GM21381 (cell line): ENCODE measurements around the gene OAS2.

Experiments
- ATAC-seq: cut with Tn5 transposase; IDR thresholded peaks from one replicate; pipeline ENCODE4 v1.9.1; 2021; ENCODE audit warnings: mild to moderate bottlenecking, moderate library complexity; ENCODE audit not compliant: unreplicated experiment

Gene OAS2

DNA sequence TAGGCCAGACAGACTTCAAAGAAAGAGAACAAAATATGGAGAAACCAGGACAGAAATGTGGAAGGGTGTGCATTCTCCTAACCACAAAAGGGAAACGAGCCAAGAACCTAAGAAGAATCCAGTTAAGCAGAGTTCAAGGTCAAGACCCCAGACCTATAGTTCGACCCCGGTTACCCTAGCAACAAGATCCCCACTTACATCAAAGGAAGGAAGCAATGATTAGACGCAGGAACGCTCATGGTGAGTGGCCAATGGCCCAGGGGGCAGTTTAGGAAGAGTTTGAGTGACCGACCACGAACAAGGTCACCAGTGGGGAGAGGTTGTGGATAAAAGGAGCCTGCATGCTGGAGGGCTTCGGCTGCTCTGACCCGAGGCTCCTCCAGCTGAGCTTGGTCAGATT lies 36.2 kb downstream of the OAS2 start:
- ATAC-seq = no peak

DNA sequence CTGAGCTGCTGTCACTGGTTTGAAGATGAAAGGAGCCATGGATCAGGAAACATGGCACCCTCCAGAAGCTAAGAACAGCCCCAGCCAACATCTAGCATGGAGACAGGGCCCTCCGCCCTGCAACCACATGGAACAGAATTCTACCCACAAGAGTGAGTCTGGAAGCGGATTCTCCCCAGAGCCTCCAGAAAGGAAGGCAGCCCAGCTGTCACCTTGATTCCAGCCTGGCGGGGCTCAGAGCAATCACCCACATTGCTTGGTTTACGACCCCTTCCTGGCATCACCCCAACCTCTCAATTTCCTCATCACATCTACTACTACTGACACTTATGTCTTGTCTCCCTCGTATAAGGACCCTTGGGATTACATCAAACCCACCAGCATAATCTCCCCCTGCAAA lies 38.5 kb downstream of the OAS2 start:
- ATAC-seq = no peak

GRCh38 chr12:113019025-113019424 lies 40.7 kb downstream of the OAS2 start:
- ATAC-seq = no peak

GRCh38 chr12:113021500-113021899 lies 43.2 kb downstream of the OAS2 start:
- no peak for ATAC-seq

DNA sequence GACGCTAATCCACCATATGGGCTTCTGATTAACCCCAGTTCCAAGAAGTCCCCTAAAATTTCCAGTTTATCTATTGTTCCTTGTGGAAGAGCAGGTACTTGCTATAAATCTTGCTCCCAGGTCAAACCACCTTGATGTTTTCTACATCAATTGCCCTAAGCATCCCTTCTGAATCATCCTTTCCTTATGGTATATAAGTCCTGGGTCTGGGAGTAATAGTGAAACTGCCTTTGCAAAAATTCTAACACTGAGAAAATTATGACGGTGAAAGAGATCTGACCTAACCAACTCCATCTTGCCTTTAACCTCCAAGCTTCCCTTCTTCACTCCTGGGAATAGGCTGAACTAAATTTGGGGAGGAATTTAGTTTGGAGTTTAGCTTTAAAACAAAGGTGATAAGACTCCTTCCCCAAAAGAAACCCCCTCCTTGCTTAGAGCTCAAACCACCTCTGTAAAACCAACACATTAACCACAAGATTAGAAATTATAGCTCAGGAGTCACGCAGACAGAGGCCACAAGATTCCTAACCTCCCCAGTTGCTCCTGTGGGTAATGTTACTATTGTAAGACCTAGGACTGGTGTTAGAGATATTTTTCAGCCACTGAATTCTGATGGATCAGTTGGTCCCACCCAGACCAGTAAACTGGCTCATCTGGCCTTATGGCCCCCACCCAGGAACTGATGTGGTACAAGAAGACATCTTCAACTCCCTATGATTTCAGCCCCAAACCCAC lies 44.4 kb downstream of the OAS2 start:
- ATAC-seq = no peak

- no peak for ATAC-seq
These were observed 49.4 kb downstream of the OAS2 start for GRCh38 chr12:113027726-113028125.

- ATAC-seq = no peak
These were observed 52.7 kb downstream of the OAS2 start for GRCh38 chr12:113030875-113031525.

DNA sequence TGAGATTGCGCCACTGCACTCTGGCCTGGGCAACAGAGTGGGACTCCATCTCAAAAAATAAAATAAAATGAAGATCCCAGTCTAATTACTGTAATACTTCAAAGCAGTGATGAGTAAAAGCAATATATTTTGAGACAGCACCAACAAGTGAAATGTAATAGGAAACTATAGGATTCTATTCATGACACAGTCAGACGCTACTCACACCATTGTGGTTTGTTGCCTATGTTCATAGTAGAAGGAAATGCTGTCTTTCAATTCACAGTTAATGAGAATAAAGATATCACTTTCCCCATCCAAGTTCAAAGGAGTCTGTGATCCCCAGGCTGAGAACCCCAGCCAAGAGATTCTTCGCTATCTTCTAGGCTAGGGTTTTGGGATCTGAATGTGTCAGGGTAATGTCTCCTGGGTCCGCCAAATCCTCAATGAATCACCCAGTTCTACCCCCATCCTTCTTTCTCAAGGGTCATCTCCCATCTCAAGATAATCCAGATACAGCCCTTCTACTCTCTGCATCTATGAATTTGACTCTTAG lies 61.7 kb downstream of the OAS2 start:
- no peak for ATAC-seq

- no peak for ATAC-seq
These were observed 62.4 kb downstream of the OAS2 start for GRCh38 chr12:113040722-113041171.

DNA sequence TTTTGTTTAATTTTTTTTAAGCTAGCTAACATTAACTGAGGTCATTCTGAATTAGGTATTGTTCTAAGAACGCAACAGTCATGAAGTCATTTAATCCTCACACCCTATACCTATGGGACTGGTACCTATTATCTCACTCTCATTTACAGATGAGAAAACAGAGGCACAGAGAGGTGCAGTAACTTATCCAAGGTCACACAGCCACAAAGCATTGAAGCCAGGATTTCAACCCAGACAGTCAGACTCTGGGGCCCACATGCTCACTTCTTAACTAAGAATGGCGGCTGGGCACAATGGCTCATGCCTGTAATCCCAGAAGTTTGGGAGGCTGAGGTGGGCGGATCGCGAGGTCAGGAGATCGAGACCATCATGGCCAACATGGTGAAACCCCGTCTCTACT lies 63.2 kb downstream of the OAS2 start:
- no peak for ATAC-seq

- ATAC-seq = no peak
These were observed 64.9 kb downstream of the OAS2 start for GRCh38 chr12:113043240-113043639.

DNA sequence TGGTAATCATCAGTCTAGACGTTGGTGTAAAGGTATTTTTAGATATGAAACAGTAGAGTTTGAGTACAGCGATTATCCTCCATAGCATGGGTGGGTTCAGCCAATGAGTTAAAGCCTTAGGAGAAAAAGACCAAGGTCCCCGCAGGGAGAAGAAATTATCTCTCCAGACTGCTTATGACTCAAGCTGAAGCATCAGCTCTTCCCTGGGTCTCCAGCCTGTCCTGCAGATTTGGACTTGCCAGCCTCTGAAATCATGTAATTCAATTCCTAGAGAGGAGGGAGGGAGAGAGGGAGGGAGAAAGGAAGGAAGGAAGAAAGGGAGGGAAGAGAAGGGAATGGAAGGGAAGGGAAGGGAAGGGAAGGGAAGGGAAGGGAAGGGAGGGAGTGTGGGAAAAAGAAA lies 66.2 kb downstream of the OAS2 start:
- ATAC-seq = no peak

DNA sequence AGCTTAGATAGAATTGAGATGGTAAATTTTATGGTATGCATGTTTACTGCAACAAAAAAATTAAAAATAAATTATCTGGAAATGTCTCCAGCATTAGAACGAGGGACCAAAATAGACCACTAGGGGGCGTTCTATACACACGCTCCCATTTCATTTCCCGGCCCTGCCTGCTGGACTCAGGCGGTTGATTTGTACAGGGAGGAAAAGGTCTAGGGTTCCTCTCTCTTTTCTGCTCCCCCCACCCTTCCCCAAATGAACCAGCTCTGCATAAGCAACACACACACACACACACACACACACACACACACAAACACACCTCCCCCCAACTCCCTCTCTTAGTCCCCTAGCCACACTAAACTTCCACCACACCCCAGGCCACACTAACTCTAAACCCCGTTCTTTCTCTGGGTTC lies 70.4 kb downstream of the OAS2 start:
- no peak for ATAC-seq

GRCh38 chr12:113049976-113050742 lies 71.8 kb downstream of the OAS2 start:
- ATAC-seq = no peak

- ATAC-seq = no peak
These were observed 72.5 kb downstream of the OAS2 start for GRCh38 chr12:113050795-113051194.

DNA sequence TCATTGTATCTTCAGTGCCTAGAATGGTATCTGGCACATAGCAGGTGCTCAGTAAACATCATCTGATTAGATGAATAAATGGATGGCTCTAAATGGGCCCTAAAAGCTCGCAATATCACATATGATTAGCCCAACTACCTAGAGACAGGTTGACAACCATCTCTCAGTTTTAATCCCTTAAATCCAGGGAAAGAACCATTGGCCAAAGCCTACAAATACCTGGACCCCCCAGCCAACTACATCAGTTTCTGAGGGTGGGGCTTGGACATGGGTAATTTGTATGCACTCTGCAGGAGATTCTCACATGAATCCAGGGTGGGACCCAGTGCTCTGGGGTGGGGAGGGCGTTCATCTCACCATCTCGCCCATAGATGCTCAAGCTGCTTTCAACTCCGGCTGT lies 73.4 kb downstream of the OAS2 start:
- no peak for ATAC-seq

DNA sequence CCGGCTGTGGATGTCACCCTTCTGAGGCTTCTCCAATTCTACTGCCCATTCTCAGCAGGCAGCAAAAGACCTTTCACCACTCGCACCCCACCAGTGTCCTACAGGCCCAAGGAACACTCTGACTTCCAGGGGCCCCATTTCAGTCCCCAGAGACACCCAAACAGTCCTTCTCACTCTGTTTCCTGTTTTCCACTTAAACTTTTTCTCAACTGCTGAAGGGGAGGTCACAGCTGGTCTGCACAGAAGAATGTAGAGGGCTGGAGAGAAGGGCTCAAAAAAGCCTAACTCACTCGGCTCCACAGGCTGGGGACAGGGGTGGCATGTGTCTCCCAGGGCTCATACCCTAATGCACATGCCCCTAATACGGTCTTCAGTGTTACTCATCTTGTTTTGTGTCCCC lies 74.0 kb downstream of the OAS2 start:
- no peak for ATAC-seq

- no peak for ATAC-seq
These were observed 76.7 kb downstream of the OAS2 start for GRCh38 chr12:113054948-113055486.

DNA sequence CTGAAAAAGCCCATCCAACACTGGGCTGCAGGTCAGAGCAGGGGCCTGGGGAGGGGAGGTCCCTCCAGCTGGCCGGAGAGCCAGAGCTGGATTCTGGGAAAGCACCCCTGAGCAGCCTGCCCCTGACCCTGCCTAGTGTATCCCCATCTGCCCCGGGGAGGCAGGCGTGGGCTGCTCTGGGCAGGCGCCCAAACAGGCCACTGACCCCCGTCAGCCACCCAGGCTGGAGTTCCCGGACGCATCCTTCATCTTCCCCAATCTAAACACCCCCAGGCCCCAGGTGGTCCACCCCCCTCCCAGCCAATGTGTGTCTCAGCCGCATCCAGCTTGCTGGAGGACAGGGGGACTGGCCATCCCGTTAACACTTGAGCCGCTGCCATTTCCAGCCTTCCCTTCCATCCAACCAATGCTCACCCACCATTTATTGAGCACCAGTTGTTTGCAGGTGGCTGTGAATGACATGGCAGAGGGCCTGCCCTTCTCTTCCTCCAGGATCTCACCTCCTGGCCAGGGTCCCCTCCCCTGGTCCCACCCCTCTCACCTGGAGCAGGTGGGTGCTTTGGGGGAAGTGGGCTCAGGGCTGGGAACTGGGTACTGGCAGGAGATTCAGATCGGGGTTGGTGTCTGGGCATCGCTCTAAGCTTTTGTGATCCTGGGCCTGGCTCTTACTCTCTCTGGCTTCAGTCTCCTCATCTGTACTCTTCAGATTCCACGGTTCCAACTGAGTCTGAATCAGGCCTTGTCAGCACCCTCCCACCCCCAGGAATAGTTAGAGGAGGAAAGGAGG lies 77.5 kb downstream of the OAS2 start:
- ATAC-seq = no peak

DNA sequence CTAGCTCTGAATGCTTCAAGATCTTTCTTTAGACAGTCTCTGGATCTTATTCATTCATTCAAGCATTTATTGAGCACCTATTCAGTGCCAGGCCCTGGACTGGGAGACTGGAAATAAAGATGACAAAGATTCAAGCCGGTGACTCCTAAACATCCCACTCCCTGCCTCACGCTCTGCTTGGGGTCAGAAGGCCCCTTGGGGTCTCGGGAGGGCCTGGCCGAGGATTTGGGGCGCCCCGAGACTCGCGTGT lies 78.0 kb downstream of the OAS2 start:
- ATAC-seq = no peak
